Mammary epithelial cell (primary cell): ENCODE measurements around the gene TIMM10B.

Experiments used
- EZH2 ChIP-seq: IDR thresholded peaks from 2 replicates; pipeline ENCODE4 v1.6.1; 2012; ENCODE audit warnings: low read length, inconsistent platforms, borderline replicate concordance
- TF ChIP-seq, protein P1 (sequence below), 2 donors: IDR thresholded peaks in 1 of 2; conservative IDR thresholded peaks in 1 of 2; 2 replicates each; pipeline ENCODE4 v1.5.1; 2011 to 2012; ENCODE audit warnings: inconsistent platforms in 2 of 2, low read length in 2 of 2, mild to moderate bottlenecking in 2 of 2, control low read depth in 1 of 2, low read depth in 1 of 2; ENCODE audit not compliant: insufficient read depth in 1 of 2; ENCODE audit errors: extremely low read depth in 1 of 2

DNA sequence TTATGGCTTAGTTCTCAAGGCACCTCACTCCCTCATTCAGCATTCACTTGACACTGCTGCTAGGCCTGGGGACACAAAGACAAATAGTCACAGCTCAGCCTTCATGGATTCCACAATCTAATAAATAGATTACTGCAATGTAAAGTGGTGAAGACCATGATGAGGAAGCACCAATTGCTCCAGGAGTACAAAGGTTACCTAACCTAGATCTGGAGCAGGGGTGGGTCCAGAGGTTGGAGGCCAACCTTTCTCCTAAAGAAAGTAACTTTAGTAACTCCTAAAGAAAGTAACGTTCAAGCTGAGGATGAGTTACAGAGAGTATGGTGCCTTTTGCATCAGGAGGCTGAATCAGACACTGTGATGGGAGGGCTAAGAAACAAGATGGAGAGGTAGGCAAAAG, 11.7 kb upstream of the TIMM10B start:
- TF ChIP-seq, protein P1, sequence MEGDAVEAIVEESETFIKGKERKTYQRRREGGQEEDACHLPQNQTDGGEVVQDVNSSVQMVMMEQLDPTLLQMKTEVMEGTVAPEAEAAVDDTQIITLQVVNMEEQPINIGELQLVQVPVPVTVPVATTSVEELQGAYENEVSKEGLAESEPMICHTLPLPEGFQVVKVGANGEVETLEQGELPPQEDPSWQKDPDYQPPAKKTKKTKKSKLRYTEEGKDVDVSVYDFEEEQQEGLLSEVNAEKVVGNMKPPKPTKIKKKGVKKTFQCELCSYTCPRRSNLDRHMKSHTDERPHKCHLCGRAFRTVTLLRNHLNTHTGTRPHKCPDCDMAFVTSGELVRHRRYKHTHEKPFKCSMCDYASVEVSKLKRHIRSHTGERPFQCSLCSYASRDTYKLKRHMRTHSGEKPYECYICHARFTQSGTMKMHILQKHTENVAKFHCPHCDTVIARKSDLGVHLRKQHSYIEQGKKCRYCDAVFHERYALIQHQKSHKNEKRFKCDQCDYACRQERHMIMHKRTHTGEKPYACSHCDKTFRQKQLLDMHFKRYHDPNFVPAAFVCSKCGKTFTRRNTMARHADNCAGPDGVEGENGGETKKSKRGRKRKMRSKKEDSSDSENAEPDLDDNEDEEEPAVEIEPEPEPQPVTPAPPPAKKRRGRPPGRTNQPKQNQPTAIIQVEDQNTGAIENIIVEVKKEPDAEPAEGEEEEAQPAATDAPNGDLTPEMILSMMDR (conservative IDR thresholded peaks at IDR 0.05 in 1 of 2, IDR thresholded peaks at IDR 0.05 in 1 of 2; ENCODE audit: extremely low read depth in 1 of 2, insufficient read depth in 1 of 2, low read depth in 1 of 2, low read length in 2 of 2) = no peak
- no peak for TF ChIP-seq EZH2
